Measurements from ENCODE around the gene GLP2R. TPM values are rescaled to one million over a fixed set of nuclear protein-coding genes. Genes with fewer than 3 reads are reported as not detected.

The GLP2R gene
- total RNA-seq, 4 donors from 2014 or later: 0.21 to 0.87 (median 0.59) TPM; not detected in 1

- TF ChIP-seq EP300 (IDR thresholded peaks at IDR 0.05) (no peak), POLR2A (IDR thresholded peaks at IDR 0.05) (no peak)
- TF ChIP-seq, protein P1, sequence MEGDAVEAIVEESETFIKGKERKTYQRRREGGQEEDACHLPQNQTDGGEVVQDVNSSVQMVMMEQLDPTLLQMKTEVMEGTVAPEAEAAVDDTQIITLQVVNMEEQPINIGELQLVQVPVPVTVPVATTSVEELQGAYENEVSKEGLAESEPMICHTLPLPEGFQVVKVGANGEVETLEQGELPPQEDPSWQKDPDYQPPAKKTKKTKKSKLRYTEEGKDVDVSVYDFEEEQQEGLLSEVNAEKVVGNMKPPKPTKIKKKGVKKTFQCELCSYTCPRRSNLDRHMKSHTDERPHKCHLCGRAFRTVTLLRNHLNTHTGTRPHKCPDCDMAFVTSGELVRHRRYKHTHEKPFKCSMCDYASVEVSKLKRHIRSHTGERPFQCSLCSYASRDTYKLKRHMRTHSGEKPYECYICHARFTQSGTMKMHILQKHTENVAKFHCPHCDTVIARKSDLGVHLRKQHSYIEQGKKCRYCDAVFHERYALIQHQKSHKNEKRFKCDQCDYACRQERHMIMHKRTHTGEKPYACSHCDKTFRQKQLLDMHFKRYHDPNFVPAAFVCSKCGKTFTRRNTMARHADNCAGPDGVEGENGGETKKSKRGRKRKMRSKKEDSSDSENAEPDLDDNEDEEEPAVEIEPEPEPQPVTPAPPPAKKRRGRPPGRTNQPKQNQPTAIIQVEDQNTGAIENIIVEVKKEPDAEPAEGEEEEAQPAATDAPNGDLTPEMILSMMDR (IDR thresholded peaks at IDR 0.05): no peak
- H3K4me3 ChIP-seq: no peak overlapping the region
- no peak overlapping the region for H3K27ac ChIP-seq
- peaks cover 0 to 57% (median 0%) of the 10 kb centered on the region in 3 donors for H3K36me3 ChIP-seq
- peaks cover 0 to 17% (median 0%) of the 10 kb centered on the region in 4 donors for H3K4me1 ChIP-seq
- DNase-seq (ENCODE audit: low spot score in 2 of 2): no peak
- no peaks in the 10 kb centered on the region for H3K27me3 ChIP-seq
- 84 to 86% methylated on average over 5 of the region's 5 CpGs for WGBS, 2 donors
- no peaks in the 10 kb centered on the region for H3K9me3 ChIP-seq
Measured at GRCh38 chr17:9913476-9913875, 87.8 kb downstream of the GLP2R start.

GRCh38 chr17:9916108-9916507 is 90.4 kb downstream of the GLP2R start:
- Histone ChIP-seq H3K36me3 (peaks cover 0 to 81% (median 2%) of the 10 kb centered on the region in 3 donors), H3K27me3 (no peaks in the 10 kb centered on the region), H3K4me3 (no peak overlapping the region), H3K9me3 (no peaks in the 10 kb centered on the region), H3K4me1 (peaks cover 0 to 12% (median 0%) of the 10 kb centered on the region in 4 donors), H3K27ac (no peak overlapping the region)
- TF ChIP-seq POLR2A (IDR thresholded peaks at IDR 0.05) (no peak), EP300 (IDR thresholded peaks at IDR 0.05) (no peak)
- TF ChIP-seq, protein P1 (IDR thresholded peaks at IDR 0.05): no peak
- 57 to 75% methylated on average over 3 to 8 of the region's 8 CpGs for WGBS, 2 donors
- DNase-seq (ENCODE audit: low spot score in 2 of 2): no peak

DNA sequence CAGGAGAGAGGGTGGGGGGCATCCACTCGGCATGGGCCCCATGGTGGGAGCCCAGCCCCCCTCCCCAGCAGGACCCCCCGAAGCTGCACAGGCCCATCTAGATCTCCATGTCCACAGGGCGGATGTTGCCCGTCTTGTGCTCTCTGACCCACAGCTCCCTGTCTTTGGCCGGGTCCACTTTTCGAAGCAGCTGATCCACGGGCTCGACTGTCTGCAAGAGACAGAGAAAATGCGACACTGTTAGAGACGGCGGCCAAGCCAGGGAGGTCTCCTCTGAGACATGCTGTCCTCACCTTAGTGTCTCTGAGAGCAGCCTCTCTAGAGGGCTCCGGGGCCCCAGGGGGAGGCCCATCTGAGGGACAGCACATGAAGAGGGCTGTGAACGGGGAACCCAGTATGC is 91.4 kb downstream of the GLP2R start:
- DNase-seq (ENCODE audit: low spot score in 2 of 2): no peak
- peaks cover 0 to 89% (median 2%) of the 10 kb centered on the region in 3 donors for H3K36me3 ChIP-seq
- WGBS, 2 donors: 79 to 82% methylated on average over 9 to 13 of the region's 13 CpGs

DNA sequence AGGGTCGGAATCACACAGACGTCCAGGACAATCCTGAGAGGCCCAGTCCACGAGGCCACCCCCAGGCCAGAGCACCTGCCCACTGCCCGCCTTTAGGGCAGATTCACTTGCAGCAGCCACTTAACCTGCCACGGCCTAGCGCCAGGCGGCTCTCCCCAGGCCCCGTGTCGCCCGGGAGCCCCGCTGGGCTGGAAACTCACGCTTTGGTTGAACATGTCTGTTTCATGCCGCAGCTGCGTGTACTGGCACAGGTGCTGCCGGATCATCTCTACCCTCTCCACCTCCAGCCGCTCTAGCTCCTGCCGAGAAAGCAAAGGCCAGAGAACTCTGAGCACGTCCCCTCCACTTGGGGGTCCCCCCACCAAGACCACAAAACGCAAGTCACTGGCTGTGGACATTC is 92.1 kb downstream of the GLP2R start:
- no peak overlapping the region for H3K27ac ChIP-seq
- no peaks in the 10 kb centered on the region for H3K4me1 ChIP-seq
- H3K4me3 ChIP-seq: no peak overlapping the region
- no peaks in the 10 kb centered on the region for H3K9me3 ChIP-seq
- TF ChIP-seq, protein P1 (IDR thresholded peaks at IDR 0.05): no peak
- TF ChIP-seq POLR2A (IDR thresholded peaks at IDR 0.05): no peak
- H3K27me3 ChIP-seq: no peaks in the 10 kb centered on the region
- H3K36me3 ChIP-seq: peaks cover 0 to 95% (median 2%) of the 10 kb centered on the region in 3 donors
- 87% methylated on average over 16 to 19 of the region's 19 CpGs for WGBS, 2 donors
- no peak for DNase-seq (ENCODE audit: low spot score in 2 of 2)

More for the DNA sequence above, 91.4 kb downstream of the GLP2R start:
- TF ChIP-seq EP300 (IDR thresholded peaks at IDR 0.05): no peak
- TF ChIP-seq, protein P1 (IDR thresholded peaks at IDR 0.05): no peak
- TF ChIP-seq POLR2A (IDR thresholded peaks at IDR 0.05): no peak
- Histone ChIP-seq H3K4me3 (no peak overlapping the region), H3K27ac (no peak overlapping the region), H3K9me3 (no peaks in the 10 kb centered on the region), H3K4me1 (peaks cover 0 to 2% (median 0%) of the 10 kb centered on the region in 4 donors), H3K27me3 (no peaks in the 10 kb centered on the region)

- WGBS, 2 donors: 85 to 88% methylated on average over 8 of the region's 8 CpGs
- no peak overlapping the region for H3K27ac ChIP-seq
- TF ChIP-seq, protein P1 (IDR thresholded peaks at IDR 0.05): no peak
- H3K4me1 ChIP-seq: no peaks in the 10 kb centered on the region
- no peaks in the 10 kb centered on the region for H3K27me3 ChIP-seq
- peaks cover 0 to 93% (median 2%) of the 10 kb centered on the region in 3 donors for H3K36me3 ChIP-seq
- no peak for DNase-seq (ENCODE audit: low spot score in 2 of 2)
- no peak overlapping the region for H3K4me3 ChIP-seq
- no peaks in the 10 kb centered on the region for H3K9me3 ChIP-seq
Measured at GRCh38 chr17:9918352-9918751, 92.6 kb downstream of the GLP2R start.
